Effector memory CD4-positive, alpha-beta T cell (primary cell): Measurements from ENCODE around the gene CLPTM1L.
"Not testable (repeated sequence)": the region's sequence is repeated elsewhere in the genome, so short reads cannot be mapped to it uniquely, and the experiment has no call there.

Source experiments
- DNase-seq, 3 donors: peaks; one replicate each; pipeline ENCODE4 v3.0.0-alpha.2; 2020
- H3K27ac ChIP-seq: 2 replicates; pipeline ENCODE4 v1.7.0; 2013; ENCODE audit warnings: mild to moderate bottlenecking, low read length, moderate library complexity; ENCODE audit not compliant: insufficient read depth, poor library complexity, severe bottlenecking
- H3K27me3 ChIP-seq: replicated peaks from 2 replicates; pipeline ENCODE4 v1.7.0; 2013; ENCODE audit warnings: mild to moderate bottlenecking, low read length; ENCODE audit not compliant: insufficient read depth, control insufficient read depth, poor library complexity, severe bottlenecking
- H3K36me3 ChIP-seq: 2 replicates; pipeline ENCODE4 v1.7.0; 2013; ENCODE audit warnings: mild to moderate bottlenecking, low read length, moderate library complexity; ENCODE audit not compliant: control insufficient read depth, insufficient read depth
- H3K4me1 ChIP-seq: 2 replicates; pipeline ENCODE4 v1.7.0; 2013; ENCODE audit warnings: low read length, mild to moderate bottlenecking; ENCODE audit not compliant: control insufficient read depth, insufficient read depth, poor library complexity, severe bottlenecking
- H3K4me3 ChIP-seq: 2 replicates; pipeline ENCODE4 v1.7.0; 2013; ENCODE audit warnings: low read length, low read depth, mild to moderate bottlenecking; ENCODE audit not compliant: insufficient read depth, poor library complexity, severe bottlenecking
- H3K9me3 ChIP-seq: 2 replicates; pipeline ENCODE4 v1.7.0; 2013; ENCODE audit warnings: mild to moderate bottlenecking, low read length, moderate library complexity; ENCODE audit not compliant: control insufficient read depth

The CLPTM1L gene

GRCh38 chr5:1341863-1342262, 3.0 kb downstream of the CLPTM1L start:
- Histone ChIP-seq H3K36me3 (peaks cover 49% of the 10 kb centered on the region), H3K4me3 (no peak overlapping the region), H3K27ac (no peak overlapping the region), H3K4me1 (peaks cover 18% of the 10 kb centered on the region), H3K9me3 (no peaks in the 10 kb centered on the region), H3K27me3 (no peaks in the 10 kb centered on the region)
- DNase-seq: no peak

- H3K36me3 ChIP-seq: peaks cover 67% of the 10 kb centered on the region
- not testable (repeated sequence) for H3K4me3 ChIP-seq, DNase-seq, H3K27ac ChIP-seq, H3K9me3 ChIP-seq, H3K27me3 ChIP-seq, H3K4me1 ChIP-seq
Measured at GRCh38 chr5:1339818-1340210, 5.1 kb downstream of the CLPTM1L start.

- not testable (repeated sequence) for H3K27me3 ChIP-seq, H3K4me1 ChIP-seq, H3K4me3 ChIP-seq, DNase-seq, H3K9me3 ChIP-seq, H3K27ac ChIP-seq
- H3K36me3 ChIP-seq: peaks cover 71% of the 10 kb centered on the region
Measured at GRCh38 chr5:1339139-1339817, 5.6 kb downstream of the CLPTM1L start.

GRCh38 chr5:1338506-1339070, 6.3 kb downstream of the CLPTM1L start:
- no peak for DNase-seq
- H3K9me3 ChIP-seq: no peaks in the 10 kb centered on the region
- peaks cover 78% of the 10 kb centered on the region for H3K36me3 ChIP-seq
- peaks cover 4% of the 10 kb centered on the region for H3K4me1 ChIP-seq
- H3K4me3 ChIP-seq: no peak overlapping the region
- H3K27ac ChIP-seq: no peak overlapping the region
- no peaks in the 10 kb centered on the region for H3K27me3 ChIP-seq

- Histone ChIP-seq H3K27me3 (no peaks in the 10 kb centered on the region), H3K4me3 (no peak overlapping the region), H3K36me3 (peaks cover 83% of the 10 kb centered on the region), H3K9me3 (no peaks in the 10 kb centered on the region), H3K4me1 (no peaks in the 10 kb centered on the region), H3K27ac (no peak overlapping the region)
- no peak for DNase-seq
Measured at GRCh38 chr5:1338196-1338490, 6.8 kb downstream of the CLPTM1L start.

- H3K9me3 ChIP-seq: no peaks in the 10 kb centered on the region
Measured at GRCh38 chr5:1337489-1338195, 7.3 kb downstream of the CLPTM1L start.

GRCh38 chr5:1336749-1337488, 8.0 kb downstream of the CLPTM1L start:
- no peaks in the 10 kb centered on the region for H3K9me3 ChIP-seq
- peaks cover 84% of the 10 kb centered on the region for H3K36me3 ChIP-seq
- DNase-seq: no peak
- no peak overlapping the region for H3K27ac ChIP-seq
- no peaks in the 10 kb centered on the region for H3K27me3 ChIP-seq
- H3K4me1 ChIP-seq: no peaks in the 10 kb centered on the region
- no peak overlapping the region for H3K4me3 ChIP-seq

More at GRCh38 chr5:1337489-1338195, 7.3 kb downstream of the CLPTM1L start:
- H3K36me3 ChIP-seq: peaks cover 84% of the 10 kb centered on the region
- no peaks in the 10 kb centered on the region for H3K27me3 ChIP-seq
- H3K4me1 ChIP-seq: no peaks in the 10 kb centered on the region
- H3K4me3 ChIP-seq: no peak overlapping the region
- no peak overlapping the region for H3K27ac ChIP-seq
- no peak for DNase-seq

- Histone ChIP-seq H3K9me3 (no peaks in the 10 kb centered on the region), H3K36me3 (peaks cover 84% of the 10 kb centered on the region), H3K27me3 (no peaks in the 10 kb centered on the region), H3K4me3 (no peak overlapping the region), H3K4me1 (no peaks in the 10 kb centered on the region), H3K27ac (no peak overlapping the region)
- no peak for DNase-seq
Measured at GRCh38 chr5:1336106-1336561, 8.8 kb downstream of the CLPTM1L start.

GRCh38 chr5:1335540-1336095, 9.3 kb downstream of the CLPTM1L start:
- H3K4me1 ChIP-seq: no peaks in the 10 kb centered on the region
- H3K4me3 ChIP-seq: no peak overlapping the region
- peaks cover 86% of the 10 kb centered on the region for H3K36me3 ChIP-seq
- H3K27me3 ChIP-seq: no peaks in the 10 kb centered on the region
- DNase-seq: no peak
- H3K27ac ChIP-seq: no peak overlapping the region
- no peaks in the 10 kb centered on the region for H3K9me3 ChIP-seq
